Muscle of arm (tissue), 12 donors: ENCODE results near the gene TXNRD1. TPM values are rescaled to one million over a fixed set of nuclear protein-coding genes. Genes with fewer than 3 reads are reported as not detected.
"Not testable (repeated sequence)": the region's sequence is repeated elsewhere in the genome, so short reads cannot be mapped to it uniquely, and the experiment has no call there.

ENCODE experiments used
- DNase-seq: peaks from one replicate; pipeline ENCODE4 v3.0.0-alpha.2; 2013
- polyA plus RNA-seq, 12 donors: library from polyadenylated mRNA; unstranded; fragments of 120-200 nt; gene quantifications; one replicate each; pipeline ENCODE4 v1.2.1, GENCODE V29; 2013; ENCODE audit not compliant: insufficient read length in 12 of 12

Gene TXNRD1
- polyA plus RNA-seq, 12 donors, result 35.8 to 46.6 (median 40.5) TPM; not detected in 1

GRCh38 chr12:104232609-104233280, 17.2 kb downstream of the TXNRD1 start:
- no peak for DNase-seq

GRCh38 chr12:104234926-104235499, 19.4 kb downstream of the TXNRD1 start:
- DNase-seq, result no peak

GRCh38 chr12:104237930-104238329, 22.4 kb downstream of the TXNRD1 start:
- no peak for DNase-seq

GRCh38 chr12:104242546-104243206, 27.1 kb downstream of the TXNRD1 start:
- DNase-seq, result no peak

GRCh38 chr12:104243551-104243950, 28.0 kb downstream of the TXNRD1 start:
- DNase-seq, result no peak

- DNase-seq, result no peak
Observed at GRCh38 chr12:104243971-104244370, 28.4 kb downstream of the TXNRD1 start.

GRCh38 chr12:104247698-104248097, 32.1 kb downstream of the TXNRD1 start:
- DNase-seq, result no peak

GRCh38 chr12:104248444-104248843, 32.9 kb downstream of the TXNRD1 start:
- no peak for DNase-seq

GRCh38 chr12:104249017-104249416, 33.4 kb downstream of the TXNRD1 start:
- DNase-seq, result no peak

GRCh38 chr12:104249898-104250297, 34.3 kb downstream of the TXNRD1 start:
- DNase-seq, result no peak

GRCh38 chr12:104250366-104251125, 35.0 kb downstream of the TXNRD1 start:
- DNase-seq, result no peak

- DNase-seq, result no peak
Observed at GRCh38 chr12:104257913-104258472, 42.4 kb downstream of the TXNRD1 start.

GRCh38 chr12:104258476-104259067, 43.0 kb downstream of the TXNRD1 start:
- DNase-seq, result no peak

GRCh38 chr12:104263026-104263425, 47.4 kb downstream of the TXNRD1 start:
- no peak for DNase-seq

GRCh38 chr12:104263580-104264358, 48.2 kb downstream of the TXNRD1 start:
- DNase-seq, result peak; percentile 12

- DNase-seq, result not testable (repeated sequence)
Observed at GRCh38 chr12:104265436-104265835, 49.9 kb downstream of the TXNRD1 start.

- DNase-seq, result no peak
Observed at GRCh38 chr12:104272938-104273337, 57.4 kb downstream of the TXNRD1 start.

GRCh38 chr12:104273503-104273902, 57.9 kb downstream of the TXNRD1 start:
- no peak for DNase-seq

GRCh38 chr12:104274811-104275210, 59.2 kb downstream of the TXNRD1 start:
- DNase-seq, result no peak

- no peak for DNase-seq
Observed at GRCh38 chr12:104275689-104276088, 60.1 kb downstream of the TXNRD1 start.
